ENCODE results near the gene RBM3.

RBM3 gene

DNA sequence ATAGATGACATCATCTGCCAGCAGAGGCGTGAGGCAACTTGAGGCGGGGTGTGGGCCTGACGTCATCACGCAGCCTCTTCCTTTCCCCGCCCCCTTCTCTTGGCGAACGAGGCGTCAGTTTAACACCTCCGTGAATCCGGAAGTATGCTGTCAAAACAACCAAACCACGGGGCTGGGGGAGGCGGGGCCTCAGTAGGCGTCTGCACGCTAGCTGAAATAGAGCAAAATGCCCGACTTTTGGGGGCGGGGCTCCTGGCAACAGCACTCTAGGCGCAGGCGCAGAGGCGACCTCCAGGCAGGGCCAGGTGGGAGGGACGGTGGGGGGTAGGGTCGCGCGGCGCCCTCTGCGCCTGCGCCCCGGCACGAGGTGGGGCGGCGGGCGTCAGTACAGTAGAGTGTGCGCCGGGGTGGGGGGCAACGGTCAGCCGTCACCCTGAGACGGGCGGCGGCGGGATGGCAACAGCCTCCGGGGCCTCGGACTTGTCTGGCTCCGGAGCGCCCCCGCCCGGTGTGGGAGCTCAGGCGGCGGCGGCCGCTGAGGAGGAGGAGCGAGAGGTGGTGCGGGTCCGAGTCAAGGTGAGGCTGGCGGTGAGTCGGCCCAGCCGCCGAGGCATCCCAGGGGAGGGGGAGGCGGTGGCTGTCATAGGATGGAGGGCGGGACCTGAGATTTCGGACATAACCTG is 34.8 kb upstream of the RBM3 start, which contains the start of gene TBC1D25 (continued):
- TF ChIP-seq, protein P1, sequence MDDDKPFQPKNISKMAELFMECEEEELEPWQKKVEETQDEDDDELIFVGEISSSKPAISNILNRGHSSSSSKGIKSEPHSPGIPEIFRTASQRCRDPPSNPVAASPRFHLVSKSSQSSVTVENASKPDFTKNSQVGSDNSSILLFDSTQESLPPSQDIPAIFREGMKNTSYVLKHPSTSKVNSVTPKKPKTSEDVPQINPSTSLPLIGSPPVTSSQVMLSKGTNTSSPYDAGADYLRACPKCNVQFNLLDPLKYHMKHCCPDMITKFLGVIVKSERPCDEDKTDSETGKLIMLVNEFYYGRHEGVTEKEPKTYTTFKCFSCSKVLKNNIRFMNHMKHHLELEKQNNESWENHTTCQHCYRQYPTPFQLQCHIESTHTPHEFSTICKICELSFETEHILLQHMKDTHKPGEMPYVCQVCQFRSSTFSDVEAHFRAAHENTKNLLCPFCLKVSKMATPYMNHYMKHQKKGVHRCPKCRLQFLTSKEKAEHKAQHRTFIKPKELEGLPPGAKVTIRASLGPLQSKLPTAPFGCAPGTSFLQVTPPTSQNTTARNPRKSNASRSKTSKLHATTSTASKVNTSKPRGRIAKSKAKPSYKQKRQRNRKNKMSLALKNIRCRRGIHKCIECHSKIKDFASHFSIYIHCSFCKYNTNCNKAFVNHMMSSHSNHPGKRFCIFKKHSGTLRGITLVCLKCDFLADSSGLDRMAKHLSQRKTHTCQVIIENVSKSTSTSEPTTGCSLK (tag by site-specific recombination; IDR thresholded peaks at IDR 0.05), result no peak
- TF ChIP-seq ZNF670 (tag by site-specific recombination; IDR thresholded peaks at IDR 0.05; ENCODE audit: low read depth), result no peak
- no peak for TF ChIP-seq ZNF510 (tag by site-specific recombination; IDR thresholded peaks at IDR 0.05; ENCODE audit: insufficient replicate concordance)
- TF ChIP-seq ZNF501 (tag by site-specific recombination; IDR thresholded peaks at IDR 0.05), result peak; percentile 90
- TF ChIP-seq ZBTB21 (tag by site-specific recombination; IDR thresholded peaks at IDR 0.05), result peak; percentile 99
- TF ChIP-seq ZNF114 (tag by site-specific recombination; IDR thresholded peaks at IDR 0.05), result no peak

GRCh38 chrX:48540028-48540375 is 34.3 kb upstream of the RBM3 start:
- ChIA-PET POLR2A (interaction anchor here (0.9 to 2.6 kb wide), 8 partner anchors 9 to 197 kb away, joined by 3 to 16 read pairs (median 6); partner anchors contain the start of genes EBP and RBM3), CTCF (interaction anchor here (0.5 to 0.9 kb wide), 3 partner anchors 12 to 1351 kb away, joined by 3 read pairs; no protein-coding TSS in a partner anchor)
- no peaks in the 10 kb centered on the region for H3K9me3 ChIP-seq (ENCODE audit: control insufficient read depth, insufficient read depth, low read depth, low read length)
- H3K27ac ChIP-seq (ENCODE audit: extremely low read depth, low read depth, low read length), result peak overlapping the region; percentile 74
- H3K36me3 ChIP-seq (ENCODE audit: control insufficient read depth in 2 of 2, insufficient read depth in 1 of 2, low read length in 2 of 2), result peaks cover 12 to 23% of the 10 kb centered on the region in 2 experiments; a peak in 2 of 3 replicates
- peak; percentile 69 for TF ChIP-seq ZNF366 (tag by site-specific recombination; conservative IDR thresholded peaks at IDR 0.05)
- TF ChIP-seq SP2 (tag by site-specific recombination; IDR thresholded peaks at IDR 0.05), result peak; percentile 69
- TF ChIP-seq SP3 (tag by site-specific recombination; IDR thresholded peaks at IDR 0.05), result peak; percentile 57
- no peak for TF ChIP-seq ZNF391 (tag by site-specific recombination; IDR thresholded peaks at IDR 0.05; ENCODE audit: borderline replicate concordance, low read depth)
- peak; percentile 67 for TF ChIP-seq KLF1 (tag by site-specific recombination; IDR thresholded peaks at IDR 0.05)
- TF ChIP-seq, protein P2, sequence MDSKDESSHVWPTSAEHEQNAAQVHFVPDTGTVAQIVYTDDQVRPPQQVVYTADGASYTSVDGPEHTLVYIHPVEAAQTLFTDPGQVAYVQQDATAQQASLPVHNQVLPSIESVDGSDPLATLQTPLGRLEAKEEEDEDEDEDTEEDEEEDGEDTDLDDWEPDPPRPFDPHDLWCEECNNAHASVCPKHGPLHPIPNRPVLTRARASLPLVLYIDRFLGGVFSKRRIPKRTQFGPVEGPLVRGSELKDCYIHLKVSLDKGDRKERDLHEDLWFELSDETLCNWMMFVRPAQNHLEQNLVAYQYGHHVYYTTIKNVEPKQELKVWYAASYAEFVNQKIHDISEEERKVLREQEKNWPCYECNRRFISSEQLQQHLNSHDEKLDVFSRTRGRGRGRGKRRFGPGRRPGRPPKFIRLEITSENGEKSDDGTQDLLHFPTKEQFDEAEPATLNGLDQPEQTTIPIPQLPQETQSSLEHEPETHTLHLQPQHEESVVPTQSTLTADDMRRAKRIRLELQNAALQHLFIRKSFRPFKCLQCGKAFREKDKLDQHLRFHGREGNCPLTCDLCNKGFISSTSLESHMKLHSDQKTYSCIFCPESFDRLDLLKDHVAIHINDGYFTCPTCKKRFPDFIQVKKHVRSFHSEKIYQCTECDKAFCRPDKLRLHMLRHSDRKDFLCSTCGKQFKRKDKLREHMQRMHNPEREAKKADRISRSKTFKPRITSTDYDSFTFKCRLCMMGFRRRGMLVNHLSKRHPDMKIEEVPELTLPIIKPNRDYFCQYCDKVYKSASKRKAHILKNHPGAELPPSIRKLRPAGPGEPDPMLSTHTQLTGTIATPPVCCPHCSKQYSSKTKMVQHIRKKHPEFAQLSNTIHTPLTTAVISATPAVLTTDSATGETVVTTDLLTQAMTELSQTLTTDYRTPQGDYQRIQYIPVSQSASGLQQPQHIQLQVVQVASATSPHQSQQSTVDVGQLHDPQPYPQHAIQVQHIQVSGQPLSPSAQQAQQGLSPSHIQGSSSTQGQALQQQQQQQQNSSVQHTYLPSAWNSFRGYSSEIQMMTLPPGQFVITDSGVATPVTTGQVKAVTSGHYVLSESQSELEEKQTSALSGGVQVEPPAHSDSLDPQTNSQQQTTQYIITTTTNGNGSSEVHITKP (tag by site-specific recombination; IDR thresholded peaks at IDR 0.05), result 0 out of 2 replicates have a peak, but pooled peaks have one; percentile 28
- 0 out of 2 replicates have a peak, but pooled peaks have one; percentile 67 for TF ChIP-seq ZNF335 (tag by site-specific recombination; conservative IDR thresholded peaks at IDR 0.05)
- no peak for TF ChIP-seq ZBTB1 (tag by site-specific recombination; IDR thresholded peaks at IDR 0.05)
- TF ChIP-seq, protein P3, sequence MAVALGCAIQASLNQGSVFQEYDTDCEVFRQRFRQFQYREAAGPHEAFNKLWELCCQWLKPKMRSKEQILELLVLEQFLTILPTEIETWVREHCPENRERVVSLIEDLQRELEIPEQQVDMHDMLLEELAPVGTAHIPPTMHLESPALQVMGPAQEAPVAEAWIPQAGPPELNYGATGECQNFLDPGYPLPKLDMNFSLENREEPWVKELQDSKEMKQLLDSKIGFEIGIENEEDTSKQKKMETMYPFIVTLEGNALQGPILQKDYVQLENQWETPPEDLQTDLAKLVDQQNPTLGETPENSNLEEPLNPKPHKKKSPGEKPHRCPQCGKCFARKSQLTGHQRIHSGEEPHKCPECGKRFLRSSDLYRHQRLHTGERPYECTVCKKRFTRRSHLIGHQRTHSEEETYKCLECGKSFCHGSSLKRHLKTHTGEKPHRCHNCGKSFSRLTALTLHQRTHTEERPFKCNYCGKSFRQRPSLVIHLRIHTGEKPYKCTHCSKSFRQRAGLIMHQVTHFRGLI (tag by site-specific recombination; IDR thresholded peaks at IDR 0.05), result 0 out of 2 replicates have a peak, but pooled peaks have one; percentile 18
- TF ChIP-seq KLF10 (tag by site-specific recombination; IDR thresholded peaks at IDR 0.05), result no peak
- TF ChIP-seq ZNF76 (tag by site-specific recombination; IDR thresholded peaks at IDR 0.05; ENCODE audit: borderline replicate concordance, low read depth), result peak; percentile 8; the same call in 1 of the 2 replicates
- 0 out of 2 replicates have a peak, but pooled peaks have one; percentile 6 for TF ChIP-seq SP7 (tag by site-specific recombination; IDR thresholded peaks at IDR 0.05)
- TF ChIP-seq ZNF121 (tag by site-specific recombination; IDR thresholded peaks at IDR 0.05), result no peak
- TF ChIP-seq, protein P4, sequence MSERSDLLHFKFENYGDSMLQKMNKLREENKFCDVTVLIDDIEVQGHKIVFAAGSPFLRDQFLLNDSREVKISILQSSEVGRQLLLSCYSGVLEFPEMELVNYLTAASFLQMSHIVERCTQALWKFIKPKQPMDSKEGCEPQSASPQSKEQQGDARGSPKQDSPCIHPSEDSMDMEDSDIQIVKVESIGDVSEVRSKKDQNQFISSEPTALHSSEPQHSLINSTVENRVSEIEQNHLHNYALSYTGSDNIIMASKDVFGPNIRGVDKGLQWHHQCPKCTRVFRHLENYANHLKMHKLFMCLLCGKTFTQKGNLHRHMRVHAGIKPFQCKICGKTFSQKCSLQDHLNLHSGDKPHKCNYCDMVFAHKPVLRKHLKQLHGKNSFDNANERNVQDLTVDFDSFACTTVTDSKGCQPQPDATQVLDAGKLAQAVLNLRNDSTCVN (tag by site-specific recombination; optimal IDR thresholded peaks at IDR 0.05), result peak; percentile 12
- peak; percentile 27; the same call in 1 of the 2 replicates for TF ChIP-seq MYNN (tag by site-specific recombination; IDR thresholded peaks at IDR 0.05; ENCODE audit: borderline replicate concordance)
- H3K4me3 ChIP-seq (ENCODE audit: low read depth, low read length), result peak overlapping the region; percentile 68
- no peaks in the 10 kb centered on the region for H3K4me1 ChIP-seq (ENCODE audit: control insufficient read depth, insufficient read depth, low read length)
